Measurements from ENCODE around the gene KIF1C.

DNA sequence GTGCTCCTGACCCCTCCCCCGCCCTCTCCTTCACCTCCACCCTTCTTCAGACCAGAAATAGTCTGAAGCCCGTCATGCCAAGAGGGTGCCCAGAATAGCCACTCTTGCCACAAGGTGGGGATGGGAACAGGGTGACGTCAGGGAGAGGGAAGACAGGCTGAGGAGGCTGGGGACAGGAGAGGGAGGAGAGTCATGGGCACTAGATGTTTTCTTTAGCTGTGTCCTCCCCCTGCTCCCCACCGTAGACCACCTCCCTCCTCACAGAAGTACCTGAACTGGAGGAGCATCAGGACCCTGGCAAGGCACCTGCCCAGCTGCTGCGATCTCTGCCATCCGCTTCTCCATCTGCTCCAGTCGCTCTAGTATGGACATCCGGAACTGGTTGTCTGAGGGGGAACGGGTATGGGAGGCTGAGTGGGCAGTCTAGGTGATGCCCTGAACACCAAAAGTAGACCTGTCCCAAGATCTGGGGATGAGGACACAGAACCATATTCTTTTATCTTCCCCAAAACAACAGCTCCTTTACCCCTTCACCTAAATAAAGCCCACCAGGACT is 23.6 kb upstream of the KIF1C start:
- TF ChIP-seq CTCF (IDR thresholded peaks at IDR 0.05) (no peak), POLR2AphosphoS5 (IDR thresholded peaks at IDR 0.05) (no peak), POLR2A (IDR thresholded peaks at IDR 0.05) (no peak), EP300 (IDR thresholded peaks at IDR 0.05) (no peak)
